Measurements from ENCODE around the gene OR2J2. TPM values are rescaled to one million over a fixed set of nuclear protein-coding genes. Genes with fewer than 3 reads are reported as not detected.

OR2J2 gene
- not detected in 2 replicates for total RNA-seq

DNA sequence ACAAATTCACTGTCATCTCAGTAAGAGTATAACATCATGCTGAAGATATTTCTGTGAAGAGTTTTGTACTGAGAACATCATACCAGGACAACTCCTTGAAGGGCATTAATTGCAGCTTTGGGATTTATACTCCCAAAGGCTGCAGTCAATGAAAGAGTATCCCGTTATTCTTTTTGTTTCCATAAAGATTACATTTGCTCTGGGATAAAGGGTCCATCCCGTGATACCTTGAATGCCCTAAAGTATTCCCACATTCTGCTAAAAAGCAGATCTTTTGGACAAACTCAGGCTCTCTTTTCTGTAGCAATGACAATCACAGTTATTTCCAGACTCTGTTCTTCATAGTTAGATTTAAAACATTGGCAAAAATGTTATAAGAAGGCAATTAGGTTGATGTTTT lies at the start of gene OR2J2:
Gene OR2J2, plus strand, starts transcription at position 301 of the 400 bp plus-strand sequence. CDS start 2,729 bp downstream, outside the sequence.

Other genes with a start within 250 kb of the OR2J2 start
- gene TRIM27, start 246.9 kb upstream of the OR2J2 start, total RNA-seq: 45.3 and 62.1 TPM in 2 replicates
- gene ZNF311, start 165.6 kb upstream of the OR2J2 start, total RNA-seq: 1.8 and 2.1 TPM in 2 replicates
- not detected in 2 replicates for gene OR2W1, start 125.7 kb upstream of the OR2J2 start, total RNA-seq
- not detected in 2 replicates for gene OR2B3, start 83.6 kb upstream of the OR2J2 start, total RNA-seq
- gene OR2J1, start 71.4 kb upstream of the OR2J2 start, total RNA-seq: not detected in 2 replicates
- gene OR2J3, start 62.8 kb upstream of the OR2J2 start, total RNA-seq: not detected in 2 replicates
- not detected in 2 replicates for gene OR14J1, start 130.8 kb downstream of the OR2J2 start, total RNA-seq
- gene OR5V1, start 198.0 kb downstream of the OR2J2 start, total RNA-seq: not detected in 2 replicates
- not detected in 2 replicates for gene OR12D3, start 204.4 kb downstream of the OR2J2 start, total RNA-seq
- gene OR12D2, start 224.7 kb downstream of the OR2J2 start, total RNA-seq: not detected in 2 replicates
- gene OR12D1, start 244.0 kb downstream of the OR2J2 start, total RNA-seq: not detected in 2 replicates

Measured in articular chondrocyte of knee joint (primary cell).